Adrenal gland (tissue), 12 donors: ENCODE results near the gene PPM1M. TPM values are rescaled to one million over a fixed set of nuclear protein-coding genes. Genes with fewer than 3 reads are reported as not detected.

Experiments
- DNase-seq, 7 donors: peaks; one replicate each; pipeline ENCODE4 v3.0.0-alpha.2; 2019 to 2020
- H3K27ac ChIP-seq, 5 donors: fragments of 200-600 bp; sonication (generic) in 4 of 5; 1 replicate in 3 of 5; 2 replicates in 2 of 5; pipeline versions ENCODE4 v1.5.1 to v1.8.0; 2016 to 2020; ENCODE audit warnings: mild to moderate bottlenecking in 1 of 5
- H3K27me3 ChIP-seq: fragments of 200-600 bp; 2 replicates; pipeline ENCODE4 v1.8.0; 2021
- H3K36me3 ChIP-seq, 2 donors: fragments of 200-600 bp; replicated peaks in 1 of 2; 1 replicate in 1 of 2; 2 replicates in 1 of 2; pipeline versions ENCODE4 v1.5.1 to v1.8.0; 2018 to 2022
- H3K4me1 ChIP-seq, 2 donors: fragments of 200-600 bp; replicated peaks in 1 of 2; 1 replicate in 1 of 2; 2 replicates in 1 of 2; pipeline versions ENCODE4 v1.5.1 to v1.8.0; 2018 to 2021
- H3K4me3 ChIP-seq, 4 donors: fragments of 200-600 bp; sonication (generic) in 3 of 4; one replicate each; pipeline ENCODE4 v1.5.1; 2016 to 2018
- H3K9me3 ChIP-seq, 3 donors: fragments of 200-600 bp; sonication (generic) in 1 of 3; replicated peaks in 1 of 3; 1 replicate in 2 of 3; 2 replicates in 1 of 3; pipeline versions ENCODE4 v1.5.1 to v1.8.0; 2016 to 2021
- POLR2A ChIP-seq, 2 donors: fragments of 450-650 bp; IDR thresholded peaks; one replicate each; pipeline ENCODE4 v1.6.1; 2017; ENCODE audit warnings: antibody characterized with exemption in 2 of 2, mild to moderate bottlenecking in 2 of 2, moderate library complexity in 1 of 2
- WGBS, 4 donors: extraction: QIAGEN DNeasy Blood & Tissue Kit in 2 of 4; methylation state at CpG; one replicate each; pipeline versions ENCODE4 v1.1.5 to v1.1.7; 2013 to 2017; 5-methylcytosine and 5-hydroxymethylcytosine counted together
- intact Hi-C, 2 donors: fragments of 100-400 bp; cut with DNase I; formaldehyde crosslinking; loops; one replicate each; pipeline versions ENCODE4 v1.14.1 to v1.15.0; 2022 to 2023
- polyA plus RNA-seq, 3 donors: library from polyadenylated mRNA; stranded (reverse); fragments of 200-250 nt in 2 of 3; fragments of 350-450 nt in 1 of 3; fragmentation: Illumina TruSeq in 1 of 3; extraction: RNeasy Lipid Tissue Mini Kit (QIAGEN cat#74804) in 1 of 3; gene quantifications; one replicate each; pipeline ENCODE4 v1.2.3, GENCODE V29; 2013 to 2014
- total RNA-seq, 9 donors: library from RNA; depleted of rRNA in 4 of 9; stranded (reverse); fragments of >200 nt in 4 of 9; fragments of 120-200 nt in 1 of 9; fragmentation: NEBNext Ultra II Directional in 1 of 9; extraction: Animal tissue kit (Norgen Biotek cat#: 25700) in 1 of 9; gene quantifications; one replicate each; pipeline versions ENCODE4 v1.1.0 to v1.2.4, GENCODE V29; 2013 to 2023
- TF ChIP-seq, protein P1 (sequence below), 6 experiments: fragments of 450-650 bp in 4 of 6; fragments of 200-600 bp in 2 of 6; sonication (generic) in 1 of 6; IDR thresholded peaks; 1 replicate in 5 of 6; 2 replicates in 1 of 6; pipeline versions ENCODE4 v1.5.1 to v1.8.0; 2016 to 2021; ENCODE audit warnings: antibody characterized with exemption in 6 of 6, mild to moderate bottlenecking in 2 of 6, moderate library complexity in 1 of 6
- donor health status: healthy with polysubstance abuse.
- donor health status: Bipolar disorder and iron deficiency.
- donor health status: DM: yes; HTN: yes; CAD: no.
- donor health status: DM: no; HTN: no; CAD: no.
- donor health status: DM: no; HTN: no; CAD: no.
- donor health status: DM: yes; HTN: yes; CAD: no.

Gene PPM1M
- total and polyA plus RNA-seq, 12 donors, result 3.2 to 29.8 (median 21.7) TPM

GRCh38 chr3:52247409-52248164 is 2.0 kb downstream of the PPM1M start:
- intact Hi-C loops, result no loop called here
- peaks cover 6 to 7% of the 10 kb centered on the region in 2 donors for H3K4me1 ChIP-seq
- H3K27ac ChIP-seq, result peak overlapping the region in 1 of 5 donors; percentile 86
- no peak for TF ChIP-seq POLR2A (IDR thresholded peaks at IDR 0.05)
- TF ChIP-seq, protein P1, sequence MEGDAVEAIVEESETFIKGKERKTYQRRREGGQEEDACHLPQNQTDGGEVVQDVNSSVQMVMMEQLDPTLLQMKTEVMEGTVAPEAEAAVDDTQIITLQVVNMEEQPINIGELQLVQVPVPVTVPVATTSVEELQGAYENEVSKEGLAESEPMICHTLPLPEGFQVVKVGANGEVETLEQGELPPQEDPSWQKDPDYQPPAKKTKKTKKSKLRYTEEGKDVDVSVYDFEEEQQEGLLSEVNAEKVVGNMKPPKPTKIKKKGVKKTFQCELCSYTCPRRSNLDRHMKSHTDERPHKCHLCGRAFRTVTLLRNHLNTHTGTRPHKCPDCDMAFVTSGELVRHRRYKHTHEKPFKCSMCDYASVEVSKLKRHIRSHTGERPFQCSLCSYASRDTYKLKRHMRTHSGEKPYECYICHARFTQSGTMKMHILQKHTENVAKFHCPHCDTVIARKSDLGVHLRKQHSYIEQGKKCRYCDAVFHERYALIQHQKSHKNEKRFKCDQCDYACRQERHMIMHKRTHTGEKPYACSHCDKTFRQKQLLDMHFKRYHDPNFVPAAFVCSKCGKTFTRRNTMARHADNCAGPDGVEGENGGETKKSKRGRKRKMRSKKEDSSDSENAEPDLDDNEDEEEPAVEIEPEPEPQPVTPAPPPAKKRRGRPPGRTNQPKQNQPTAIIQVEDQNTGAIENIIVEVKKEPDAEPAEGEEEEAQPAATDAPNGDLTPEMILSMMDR (IDR thresholded peaks at IDR 0.05), result no peak
- H3K36me3 ChIP-seq, result peaks cover 0 to 27% of the 10 kb centered on the region in 2 donors
- no peaks in the 10 kb centered on the region for H3K27me3 ChIP-seq
- 91 to 95% (median 94%) methylated on average over 7 of the region's 7 CpGs for WGBS, 4 donors
- H3K4me3 ChIP-seq, result peak overlapping the region in 1 of 4 donors; percentile 42
- H3K9me3 ChIP-seq, result no peaks in the 10 kb centered on the region
- peak in 2 of 7 donors; percentile 12 to 44 for DNase-seq

DNA sequence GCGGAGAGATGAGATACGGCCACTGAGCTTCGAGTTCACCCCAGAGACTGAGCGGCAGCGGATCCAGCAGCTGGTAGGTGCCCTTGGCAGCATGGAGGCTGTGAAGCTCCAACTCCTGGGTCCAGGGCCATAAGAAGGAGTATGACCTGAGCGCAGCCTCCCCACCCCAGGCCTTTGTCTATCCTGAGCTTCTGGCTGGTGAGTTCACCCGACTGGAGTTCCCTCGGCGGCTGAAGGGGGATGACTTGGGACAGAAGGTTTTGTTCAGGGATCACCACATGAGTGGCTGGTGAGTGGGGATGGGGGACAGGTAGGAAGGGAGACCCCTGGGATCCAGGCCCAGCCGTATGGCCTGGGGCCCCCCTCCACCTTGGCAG is 2.6 kb downstream of the PPM1M start:
- peaks cover 6 to 7% of the 10 kb centered on the region in 2 donors for H3K4me1 ChIP-seq
- TF ChIP-seq, protein P1 (IDR thresholded peaks at IDR 0.05), result no peak
- no peak for TF ChIP-seq POLR2A (IDR thresholded peaks at IDR 0.05)
- WGBS, 4 donors, result 92 to 97% (median 93%) methylated on average over 2 to 10 of the region's 10 CpGs
- no peaks in the 10 kb centered on the region for H3K9me3 ChIP-seq
- H3K4me3 ChIP-seq, result no peak overlapping the region
- DNase-seq, result peak in 3 of 7 donors; percentile 14 to 51 (median 21)
- intact Hi-C loops, result no loop called here
- peaks cover 0 to 31% of the 10 kb centered on the region in 2 donors for H3K36me3 ChIP-seq
- no peak overlapping the region for H3K27ac ChIP-seq
- H3K27me3 ChIP-seq, result no peaks in the 10 kb centered on the region

DNA sequence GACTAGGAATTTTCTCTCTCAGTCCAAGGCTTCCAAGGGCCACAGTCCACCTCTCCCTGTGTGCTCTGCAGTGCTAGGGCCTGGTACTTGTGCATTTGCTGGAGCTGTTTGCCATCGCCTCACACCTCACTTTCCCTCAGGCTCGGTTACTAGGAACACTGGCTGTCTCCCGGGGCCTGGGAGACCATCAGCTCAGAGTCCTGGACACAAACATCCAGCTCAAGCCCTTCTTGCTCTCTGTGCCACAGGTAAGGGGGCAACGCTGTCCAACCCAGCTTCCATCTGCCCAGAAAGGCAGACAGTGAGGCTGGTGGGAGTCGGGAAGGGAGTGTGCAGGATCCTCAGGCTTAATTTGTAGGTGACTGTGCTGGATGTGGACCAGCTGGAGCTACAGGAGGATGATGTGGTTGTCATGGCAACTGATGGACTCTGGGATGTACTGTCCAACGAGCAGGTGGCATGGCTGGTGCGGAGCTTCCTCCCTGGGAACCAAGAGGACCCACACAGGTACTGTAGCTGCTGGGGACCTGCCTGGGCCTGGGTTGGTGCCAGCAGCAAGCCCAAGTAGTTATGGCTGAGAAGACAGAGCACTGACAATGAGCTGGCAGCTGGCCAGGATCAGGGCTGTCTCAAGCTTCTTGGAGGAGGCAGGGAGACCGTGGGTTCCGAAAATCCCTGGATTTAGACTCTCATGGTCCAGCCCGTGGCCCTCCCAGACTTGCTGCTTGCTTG is 3.4 kb downstream of the PPM1M start:
- H3K36me3 ChIP-seq, result peaks cover 0 to 39% of the 10 kb centered on the region in 2 donors
- no peak for TF ChIP-seq POLR2A (IDR thresholded peaks at IDR 0.05)
- TF ChIP-seq, protein P1 (IDR thresholded peaks at IDR 0.05), result no peak
- H3K9me3 ChIP-seq, result no peaks in the 10 kb centered on the region
- 73 to 84% (median 79%) methylated on average over 7 to 10 of the region's 10 CpGs for WGBS, 4 donors
- intact Hi-C loops, result no loop called here
- no peak overlapping the region for H3K4me3 ChIP-seq
- peak in 5 of 7 donors; percentile 24 to 76 (median 56) for DNase-seq
- H3K4me1 ChIP-seq, result peaks cover 6 to 7% of the 10 kb centered on the region in 2 donors
- no peaks in the 10 kb centered on the region for H3K27me3 ChIP-seq
- peak overlapping the region in 1 of 5 donors; percentile 7 for H3K27ac ChIP-seq

GRCh38 chr3:52249683-52250082 is 4.1 kb downstream of the PPM1M start:
- intact Hi-C loops, result no loop called here
- peak in 2 of 7 donors; percentile 8 to 52 for DNase-seq

More at GRCh38 chr3:52249683-52250082, 4.1 kb downstream of the PPM1M start:
- Histone ChIP-seq H3K36me3 (peaks cover 0 to 46% of the 10 kb centered on the region in 2 donors), H3K4me3 (no peak overlapping the region), H3K9me3 (no peaks in the 10 kb centered on the region), H3K27me3 (no peaks in the 10 kb centered on the region), H3K4me1 (peaks cover 6 to 7% of the 10 kb centered on the region in 2 donors), H3K27ac (peak overlapping the region in 1 of 5 donors; percentile 7)
- TF ChIP-seq POLR2A (IDR thresholded peaks at IDR 0.05), result no peak
- TF ChIP-seq, protein P1 (IDR thresholded peaks at IDR 0.05), result no peak
- WGBS, 4 donors, result 84 to 97% (median 88%) methylated on average over 5 to 6 of the region's 6 CpGs
